GM19397 (cell line): ENCODE data around the gene TUBB4B.
A peak's percentile ranks its signal among the peaks of the same experiment; 100 is the strongest.
"Not testable (repeated sequence)": the region's sequence is repeated elsewhere in the genome, so short reads cannot be mapped to it uniquely, and the experiment has no call there.

Experiments used
- ATAC-seq: cut with Tn5 transposase; IDR thresholded peaks from one replicate; pipeline ENCODE4 v1.9.1; 2021; ENCODE audit warnings: mild to moderate bottlenecking, moderate library complexity; ENCODE audit not compliant: unreplicated experiment

Gene TUBB4B

GRCh38 chr9:137250329-137251193 is 9.5 kb downstream of the TUBB4B start:
- ATAC-seq = no peak

DNA sequence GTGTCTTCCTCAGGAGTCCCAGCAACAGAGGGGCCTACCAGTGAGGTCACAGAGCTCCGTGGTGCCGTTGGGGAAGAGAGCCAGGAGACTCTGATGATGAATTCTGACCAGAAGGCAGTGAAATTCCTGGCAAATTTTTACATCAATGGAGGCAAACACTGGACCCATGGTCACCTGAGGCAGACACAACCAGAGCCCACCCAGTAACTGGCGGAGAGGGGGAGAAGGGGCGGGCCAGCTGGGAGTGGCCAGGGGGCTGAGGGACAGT is 10.0 kb downstream of the TUBB4B start, which contains the start of gene STPG3:
STPG3 (plus strand) TSS at position 93 of the 268 bp plus-strand sequence; CDS start at position 94, 1 bp downstream.
- no peak for ATAC-seq

GRCh38 chr9:137251490-137252268 is 10.6 kb downstream of the TUBB4B start:
- no peak for ATAC-seq

DNA sequence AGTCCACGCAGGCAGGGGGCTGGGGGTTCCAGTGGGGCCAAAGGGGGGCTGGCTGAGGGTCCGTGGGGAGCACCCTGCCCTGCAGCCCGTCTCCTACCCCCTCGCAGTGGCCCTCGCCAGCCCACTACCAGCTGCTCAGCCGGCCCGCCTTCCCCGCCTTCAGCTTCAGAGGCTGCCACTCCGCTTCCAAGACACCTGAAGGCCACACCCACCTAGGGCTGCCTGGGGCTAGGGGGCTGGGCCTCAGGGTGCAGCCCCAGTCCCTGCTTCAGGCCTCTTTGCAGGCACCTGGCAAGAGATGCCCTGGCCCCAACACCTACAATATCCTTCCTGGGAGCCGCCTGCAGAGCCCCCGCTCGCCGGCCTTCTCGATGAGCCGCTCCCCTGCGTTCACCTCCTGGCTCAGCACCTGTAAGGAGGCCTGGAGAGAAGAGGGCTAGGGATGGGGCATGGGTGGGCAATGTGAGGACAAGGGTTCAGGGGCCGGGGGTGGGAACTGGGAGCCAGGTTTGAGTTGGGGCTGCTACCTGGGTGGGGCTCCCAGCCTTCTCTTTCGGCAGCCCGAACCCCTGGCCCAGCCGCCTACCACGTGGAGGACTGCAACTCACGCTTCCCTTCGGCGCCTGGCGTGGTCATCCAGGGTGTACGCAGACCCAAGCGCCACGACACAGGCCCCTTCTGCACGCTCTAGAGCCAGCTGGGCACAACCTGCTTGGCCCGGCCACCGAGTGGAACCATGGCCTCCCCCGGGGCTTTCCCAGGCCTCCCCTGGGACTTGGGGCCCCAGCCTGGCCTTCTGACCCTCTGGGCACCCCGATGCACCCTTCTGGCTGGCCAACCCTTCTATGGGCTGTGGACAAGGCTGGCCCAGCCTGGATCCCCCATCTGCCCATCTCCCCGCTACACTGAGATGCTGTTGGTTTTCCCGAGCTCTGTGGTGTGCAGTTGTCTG is 11.7 kb downstream of the TUBB4B start:
- ATAC-seq = no peak

GRCh38 chr9:137253717-137254623 is 12.9 kb downstream of the TUBB4B start:
- ATAC-seq = no peak

GRCh38 chr9:137254624-137255447 is 13.7 kb downstream of the TUBB4B start, which contains the start of gene NELFB:
NELFB (plus strand) TSS chr9:137255327.
- ATAC-seq = peak; percentile 88

DNA sequence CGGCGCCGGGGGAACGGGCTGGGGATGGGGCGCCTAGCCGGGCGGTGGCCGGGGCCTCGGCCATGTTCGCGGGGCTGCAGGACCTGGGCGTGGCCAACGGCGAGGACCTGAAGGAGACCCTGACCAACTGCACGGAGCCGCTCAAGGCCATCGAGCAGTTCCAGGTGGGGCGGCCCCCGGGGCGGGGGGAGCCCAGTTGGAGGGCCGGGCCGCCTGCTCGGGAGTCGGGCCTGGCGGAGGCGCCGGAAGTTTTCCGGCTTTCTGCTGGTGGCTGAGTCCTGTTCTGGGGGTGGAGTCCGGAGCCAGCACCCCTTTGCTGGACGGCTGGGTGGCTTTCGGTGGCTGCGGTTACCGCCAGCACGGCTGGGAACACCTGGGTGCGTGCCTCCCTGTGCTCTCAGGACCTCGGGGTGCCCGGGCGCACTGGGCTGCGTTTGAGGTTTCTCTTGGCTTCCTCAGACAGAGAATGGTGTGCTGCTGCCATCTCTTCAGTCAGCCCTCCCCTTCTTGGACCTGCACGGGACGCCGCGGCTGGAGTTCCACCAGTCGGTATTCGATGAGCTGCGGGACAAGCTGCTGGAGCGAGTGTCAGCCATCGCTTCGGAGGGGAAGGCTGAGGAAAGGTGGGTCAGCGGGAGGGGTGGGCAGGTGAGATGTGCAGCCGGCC is 14.5 kb downstream of the TUBB4B start:
- ATAC-seq = no peak

- ATAC-seq = no peak
Observed at GRCh38 chr9:137256362-137256761, 15.3 kb downstream of the TUBB4B start.

DNA sequence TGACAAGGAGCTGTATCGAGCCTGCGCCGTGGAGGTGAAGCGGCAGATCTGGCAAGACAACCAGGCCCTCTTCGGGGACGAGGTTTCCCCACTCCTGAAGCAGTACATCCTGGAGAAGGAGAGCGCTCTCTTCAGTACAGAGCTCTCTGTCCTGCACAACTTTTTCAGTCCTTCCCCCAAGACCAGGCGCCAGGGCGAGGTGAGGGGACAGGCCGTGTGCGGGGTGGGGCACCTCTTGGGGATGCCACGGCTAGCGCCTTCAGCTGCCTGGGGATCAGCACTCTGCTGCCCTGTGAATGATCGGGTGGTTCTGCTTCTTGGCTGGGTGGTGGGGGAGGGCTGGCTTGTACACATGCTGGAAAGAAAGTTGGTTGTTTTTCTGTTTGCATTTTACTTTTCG is 15.8 kb downstream of the TUBB4B start:
- no peak for ATAC-seq

DNA sequence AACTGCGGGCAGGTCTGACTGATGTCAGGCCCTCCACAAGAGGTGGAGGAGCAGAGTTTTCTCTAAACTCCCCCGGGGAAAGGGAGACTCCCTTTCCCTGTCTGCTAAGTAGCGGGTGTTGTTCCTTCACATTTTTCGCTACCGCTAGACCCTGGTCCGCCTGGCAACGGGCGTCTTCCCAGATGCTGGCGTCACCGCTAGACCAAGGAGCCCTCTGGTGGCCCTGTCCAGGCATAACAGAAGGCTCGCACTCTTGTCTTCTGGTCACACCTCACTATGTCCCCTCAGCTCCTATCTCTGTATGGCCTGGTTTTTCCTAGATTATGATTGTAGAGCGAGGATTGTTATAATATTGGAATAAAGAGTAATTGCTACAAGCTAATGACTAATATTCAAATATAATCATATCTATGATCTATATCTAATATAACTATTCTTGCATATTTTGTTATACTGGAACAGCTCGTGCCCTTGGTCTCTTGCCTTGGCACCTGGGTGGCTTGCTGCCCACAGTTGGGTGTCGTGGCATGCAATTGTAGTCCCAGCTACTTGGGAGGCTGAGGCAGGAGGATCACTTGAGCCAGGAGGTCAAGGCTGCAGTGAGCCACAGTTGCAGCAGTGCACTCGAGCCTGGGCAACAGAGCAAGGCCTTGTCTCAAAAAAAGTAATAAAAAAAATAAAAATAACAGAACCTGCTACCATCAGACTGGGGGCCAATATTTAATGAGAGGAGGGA is 21.3 kb downstream of the TUBB4B start:
- not testable (repeated sequence) for ATAC-seq

- no peak for ATAC-seq
Observed at GRCh38 chr9:137262909-137263285, 21.8 kb downstream of the TUBB4B start.

DNA sequence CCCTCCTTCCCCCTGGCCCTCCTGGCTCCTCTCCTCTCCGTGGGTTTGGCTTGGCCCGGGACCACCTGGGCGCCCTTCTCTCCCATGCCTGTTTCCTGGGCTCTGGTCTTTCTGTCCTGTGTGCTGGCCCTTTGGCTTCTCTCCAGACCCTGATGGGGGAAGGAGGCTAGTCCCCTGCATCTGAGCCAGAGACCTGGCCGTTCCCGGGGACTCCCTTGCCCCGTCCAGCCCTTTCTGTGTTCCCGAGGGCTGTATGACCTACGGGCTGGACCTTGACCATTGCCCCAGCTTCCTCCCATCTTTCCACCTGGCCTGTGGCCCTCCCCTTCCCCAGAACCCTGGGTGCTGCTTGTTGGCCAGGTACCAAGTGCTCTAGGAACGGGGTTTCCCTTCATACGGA is 22.4 kb downstream of the TUBB4B start:
- no peak for ATAC-seq

DNA sequence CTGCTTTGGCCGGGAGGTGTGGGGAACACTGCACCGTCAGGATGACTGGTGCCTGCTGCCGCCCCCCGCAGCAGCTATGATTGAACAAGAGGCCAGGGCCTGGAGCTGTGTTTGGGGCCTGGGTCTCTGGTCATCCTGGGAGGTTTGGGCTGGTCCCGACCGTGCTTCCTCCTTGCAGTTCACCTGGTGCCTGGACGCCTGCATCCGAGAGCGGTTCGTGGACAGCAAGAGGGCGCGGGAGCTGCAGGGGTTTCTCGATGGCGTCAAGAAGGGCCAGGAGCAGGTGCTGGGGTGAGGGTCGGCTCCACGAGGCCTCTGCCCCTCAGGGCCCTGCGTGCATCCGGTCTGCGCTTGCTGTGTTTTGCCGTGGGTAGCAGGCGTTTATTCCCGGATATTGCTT is 23.0 kb downstream of the TUBB4B start:
- ATAC-seq = no peak

- no peak for ATAC-seq
Observed at GRCh38 chr9:137265496-137266161, 24.5 kb downstream of the TUBB4B start.

- ATAC-seq = no peak
Observed at GRCh38 chr9:137266162-137266527, 25.1 kb downstream of the TUBB4B start.

GRCh38 chr9:137266585-137267453 is 25.7 kb downstream of the TUBB4B start:
- no peak for ATAC-seq
